ENCODE results near the gene VPS50. TPM values are rescaled to one million over a fixed set of nuclear protein-coding genes. Genes with fewer than 3 reads are reported as not detected.

Gene VPS50
- total and polyA plus RNA-seq, 2 donors from 2014 or later = 12.9 to 33.8 TPM

DNA sequence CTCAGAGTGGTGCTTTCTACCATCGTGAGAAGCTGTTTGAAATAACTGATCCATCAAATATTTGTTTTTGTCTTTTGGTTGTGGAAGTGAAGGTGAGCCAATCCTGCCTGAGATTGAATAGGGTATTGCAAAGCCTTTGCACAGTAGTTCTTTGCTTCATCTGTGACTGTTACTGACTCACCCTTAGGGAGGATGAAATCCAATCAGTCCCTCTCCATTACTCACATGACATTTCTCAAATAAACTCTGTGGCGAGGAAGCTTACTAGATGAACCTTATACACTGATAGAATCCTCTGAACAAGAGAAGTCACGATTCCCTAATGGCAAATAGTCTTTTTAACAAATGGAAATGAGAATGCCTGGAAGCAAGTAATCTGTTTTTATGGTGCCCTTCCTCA lies 37.8 kb upstream of the VPS50 start:
- no peak for TF ChIP-seq CTCF (IDR thresholded peaks at IDR 0.05; ENCODE audit: borderline replicate concordance, extremely low read depth, insufficient read depth)
- FAIRE-seq = no peak
- no peak overlapping the region for H3K4me3 ChIP-seq (ENCODE audit: low read length in 3 of 3)
- H3K9me3 ChIP-seq (ENCODE audit: control insufficient read depth in 2 of 3, insufficient read depth in 1 of 3, low read length in 3 of 3) = no peaks in the 10 kb centered on the region
- no peak for DNase-seq
- H3K9ac ChIP-seq (ENCODE audit: low read length in 3 of 3) = no peak overlapping the region
- no peak overlapping the region for H3K27ac ChIP-seq (ENCODE audit: low read depth in 2 of 2, low read length in 2 of 2)
- intact Hi-C loops (cut with DNase I) = no loop called here
- H3K36me3 ChIP-seq (ENCODE audit: control insufficient read depth in 2 of 3, insufficient read depth in 3 of 3, low read length in 3 of 3) = no peaks in the 10 kb centered on the region
- no peaks in the 10 kb centered on the region for H3K27me3 ChIP-seq (ENCODE audit: control insufficient read depth, insufficient read depth, low read length)
- H3K4me1 ChIP-seq (ENCODE audit: control insufficient read depth in 2 of 3, insufficient read depth in 2 of 3, low read depth in 1 of 3, low read length in 3 of 3) = no peaks in the 10 kb centered on the region

DNA sequence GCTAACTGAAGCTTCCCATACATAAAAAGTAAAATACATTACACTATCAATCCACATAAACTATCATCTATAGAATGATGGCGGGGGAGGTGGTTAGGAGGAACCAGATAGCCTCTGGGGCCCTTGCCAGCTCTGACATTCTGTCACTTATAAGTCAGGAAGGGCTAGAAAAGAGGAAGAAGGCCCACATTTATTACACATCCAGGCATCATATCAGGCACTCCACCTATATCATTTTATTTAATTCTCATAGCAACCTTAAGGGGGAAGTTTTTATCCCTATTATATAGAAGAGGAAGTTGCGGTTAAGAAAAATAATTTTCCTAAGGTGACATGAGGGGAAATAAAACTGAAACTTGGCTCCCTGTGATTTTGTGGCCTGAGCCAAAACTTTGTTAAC lies 35.8 kb upstream of the VPS50 start:
- no peaks in the 10 kb centered on the region for H3K9me3 ChIP-seq (ENCODE audit: control insufficient read depth in 2 of 3, insufficient read depth in 1 of 3, low read length in 3 of 3)
- H3K9ac ChIP-seq (ENCODE audit: low read length in 3 of 3) = no peak overlapping the region
- FAIRE-seq = no peak
- H3K27me3 ChIP-seq (ENCODE audit: control insufficient read depth, insufficient read depth, low read length) = no peaks in the 10 kb centered on the region
- TF ChIP-seq CTCF (IDR thresholded peaks at IDR 0.05; ENCODE audit: borderline replicate concordance, extremely low read depth, insufficient read depth) = no peak
- no peak for DNase-seq
- no peaks in the 10 kb centered on the region for H3K4me1 ChIP-seq (ENCODE audit: control insufficient read depth in 2 of 3, insufficient read depth in 2 of 3, low read depth in 1 of 3, low read length in 3 of 3)
- H3K36me3 ChIP-seq (ENCODE audit: control insufficient read depth in 2 of 3, insufficient read depth in 3 of 3, low read length in 3 of 3) = no peaks in the 10 kb centered on the region
- H3K4me3 ChIP-seq (ENCODE audit: low read length in 3 of 3) = no peak overlapping the region
- intact Hi-C loops (cut with DNase I) = no loop called here
- H3K27ac ChIP-seq (ENCODE audit: low read depth in 2 of 2, low read length in 2 of 2) = no peak overlapping the region

GRCh38 chr7:93198472-93198871 lies 33.7 kb upstream of the VPS50 start:
- no peak for FAIRE-seq

More at GRCh38 chr7:93198472-93198871, 33.7 kb upstream of the VPS50 start:
- intact Hi-C loops (cut with DNase I) = no loop called here
- no peak for DNase-seq
- no peak for TF ChIP-seq CTCF (IDR thresholded peaks at IDR 0.05; ENCODE audit: borderline replicate concordance, extremely low read depth, insufficient read depth)
- no peak overlapping the region for H3K9ac ChIP-seq (ENCODE audit: low read length in 3 of 3)
- no peaks in the 10 kb centered on the region for H3K27me3 ChIP-seq (ENCODE audit: control insufficient read depth, insufficient read depth, low read length)
- no peaks in the 10 kb centered on the region for H3K9me3 ChIP-seq (ENCODE audit: control insufficient read depth in 2 of 3, insufficient read depth in 1 of 3, low read length in 3 of 3)
- H3K4me1 ChIP-seq (ENCODE audit: control insufficient read depth in 2 of 3, insufficient read depth in 2 of 3, low read depth in 1 of 3, low read length in 3 of 3) = no peaks in the 10 kb centered on the region
- H3K36me3 ChIP-seq (ENCODE audit: control insufficient read depth in 2 of 3, insufficient read depth in 3 of 3, low read length in 3 of 3) = no peaks in the 10 kb centered on the region
- no peak overlapping the region for H3K4me3 ChIP-seq (ENCODE audit: low read length in 3 of 3)
- no peak overlapping the region for H3K27ac ChIP-seq (ENCODE audit: low read depth in 2 of 2, low read length in 2 of 2)

All from kidney (tissue), 14 donors.